ENCODE measurements around the gene P3H4. TPM values are rescaled to one million over a fixed set of nuclear protein-coding genes. Genes with fewer than 3 reads are reported as not detected.
"Not testable (repeated sequence)": the region's sequence is repeated elsewhere in the genome, so short reads cannot be mapped to it uniquely, and the experiment has no call there.

The P3H4 gene
- total RNA-seq, 1 experiment from 2014 or later = 24.0 TPM

DNA sequence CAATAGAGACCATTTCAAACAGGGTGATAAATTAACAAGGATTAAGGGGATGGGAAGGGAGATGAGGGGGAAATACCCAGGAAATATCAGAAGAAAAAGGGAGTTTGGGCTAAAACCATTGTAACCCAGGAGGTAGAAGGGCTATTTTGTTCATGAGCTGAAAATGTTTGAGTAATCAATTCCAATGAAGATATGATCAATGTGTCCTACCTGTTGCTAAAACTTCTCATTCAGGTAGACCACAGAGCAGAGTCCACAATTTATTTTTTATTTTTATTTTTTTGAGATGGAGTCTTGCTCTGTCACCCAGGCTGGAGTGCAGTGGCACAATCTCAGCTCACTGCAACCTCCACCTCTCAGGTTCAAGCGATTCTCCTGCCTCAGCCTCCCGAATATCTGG is 27.7 kb upstream of the P3H4 start:
- H3K79me1 ChIP-seq (ENCODE audit: insufficient read depth, low read depth, low read length, poor library complexity, severe bottlenecking); H3K9ac ChIP-seq (ENCODE audit: extremely low read depth, insufficient read length, low read length); H3K56ac ChIP-seq (ENCODE audit: insufficient read length, low read depth, low read length); DNase-seq; H3K27ac Mint-ChIP-seq; H3K4me3 Mint-ChIP-seq; H3K9me3 ChIP-seq (ENCODE audit: control insufficient read depth, low read depth, low read length); H3K4ac ChIP-seq (ENCODE audit: low read depth, low read length); H2AK5ac ChIP-seq (ENCODE audit: insufficient read length, low read length); H3K9me3 Mint-ChIP-seq; H3K23me2 ChIP-seq (ENCODE audit: insufficient read length, low read depth, low read length, poor library complexity, severe bottlenecking); H3K14ac ChIP-seq (ENCODE audit: insufficient read depth, low read length); H3T11ph ChIP-seq (ENCODE audit: low read length); H4K91ac ChIP-seq (ENCODE audit: insufficient read length, low read depth, low read length); H4K20me1 ChIP-seq (ENCODE audit: control insufficient read depth, insufficient read depth, insufficient read length); H3K18ac ChIP-seq (ENCODE audit: insufficient read length, low read depth, low read length); H3K23ac ChIP-seq (ENCODE audit: insufficient read length, low read depth, low read length); H2BK5ac ChIP-seq (ENCODE audit: insufficient read length, low read length); H2BK20ac ChIP-seq (ENCODE audit: low read depth, low read length, poor library complexity, severe bottlenecking); H3K36me3 Mint-ChIP-seq (ENCODE audit: insufficient read depth in 1 of 3, low read depth in 3 of 3); H2BK15ac ChIP-seq (ENCODE audit: low read depth, low read length); H2BK12ac ChIP-seq (ENCODE audit: insufficient read length, low read depth, low read length); H3K27ac ChIP-seq (ENCODE audit: insufficient read length, low read depth, low read length); H2AFZ ChIP-seq (ENCODE audit: low read length); H3K4me2 ChIP-seq (ENCODE audit: insufficient read depth, insufficient read length, low read length); H3K4me1 ChIP-seq (ENCODE audit: insufficient read depth, low read length); H3K27me3 ChIP-seq (ENCODE audit: insufficient read depth, low read length); H4K5ac ChIP-seq (ENCODE audit: insufficient read length, low read depth, low read length); H4K8ac ChIP-seq (replicated peaks; ENCODE audit: insufficient read length, low read depth, low read length); H3K79me2 ChIP-seq (ENCODE audit: insufficient read depth, low read length); H2BK120ac ChIP-seq (ENCODE audit: low read depth, low read length, poor library complexity, severe bottlenecking): not testable (repeated sequence)
- Mint-ChIP-seq H3K4me1 (peaks cover 10 to 12% of the 10 kb centered on the region in 2 experiments), H3K27me3 (ENCODE audit: low read depth) (peaks cover 16% of the 10 kb centered on the region)
- no CpG with 5 or more reads among the region's 2 CpGs for WGBS (ENCODE audit: extremely low coverage, insufficient read length, low lambda C conversion rate)

Data from H9 (cell line).